Body of pancreas (tissue), 4 donors: ENCODE results near the gene BTBD3. TPM values are rescaled to one million over a fixed set of nuclear protein-coding genes. Genes with fewer than 3 reads are reported as not detected.
A peak's percentile ranks its signal among the peaks of the same experiment; 100 is the strongest.

Source experiments
- ATAC-seq: fragments of 150-250 bp; one replicate; pipeline ENCODE4 v1.9.1; 2016
- DNase-seq, 4 donors: peaks; one replicate each; pipeline ENCODE4 v3.0.0-alpha.2; 2019
- H3K27ac ChIP-seq, 4 donors: fragments of 200-600 bp; sonication (generic); 1 replicate in 3 of 4; 2 replicates in 1 of 4; pipeline versions ENCODE4 v1.5.1 to v1.6.1; 2016 to 2019; ENCODE audit warnings: mild to moderate bottlenecking in 1 of 4, mixed read lengths in 1 of 4, moderate library complexity in 1 of 4
- H3K27me3 ChIP-seq, 2 donors: fragments of 200-600 bp; sonication (generic); one replicate each; pipeline ENCODE4 v1.6.0; 2016; ENCODE audit warnings: mild to moderate bottlenecking in 1 of 2
- H3K36me3 ChIP-seq, 2 donors: fragments of 200-600 bp; sonication (generic); replicated peaks in 1 of 2; 2 replicates each; pipeline ENCODE4 v1.5.1; 2016; ENCODE audit warnings: low read depth in 2 of 2; ENCODE audit not compliant: insufficient read depth in 1 of 2
- H3K4me1 ChIP-seq: fragments of 200-600 bp; sonication (generic); one replicate; pipeline ENCODE4 v1.6.0; 2016
- H3K4me3 ChIP-seq, 2 donors: fragments of 200-600 bp; sonication (generic); 1 replicate in 1 of 2; 2 replicates in 1 of 2; pipeline ENCODE4 v1.5.1; 2016 to 2019
- H3K9me3 ChIP-seq, 3 donors: fragments of 200-600 bp; sonication (generic); 1 replicate in 2 of 3; 2 replicates in 1 of 3; pipeline ENCODE4 v1.5.1; 2016
- CTCF ChIP-seq, 7 experiments: fragments of 450-650 bp in 4 of 7; fragments of 200-600 bp in 3 of 7; sonication (generic) in 3 of 7; IDR thresholded peaks; one replicate each; pipeline ENCODE4 v1.5.1; 2016 to 2019; ENCODE audit warnings: antibody characterized with exemption in 7 of 7
- POLR2A ChIP-seq, 3 donors: fragments of 450-650 bp; IDR thresholded peaks; one replicate each; pipeline ENCODE4 v1.6.1; 2016; ENCODE audit warnings: antibody characterized with exemption in 3 of 3, mild to moderate bottlenecking in 2 of 3
- WGBS, 2 donors: methylation state at CpG; one replicate each; pipeline ENCODE4 v1.1.5; 2017; 5-methylcytosine and 5-hydroxymethylcytosine counted together
- intact Hi-C: fragments of 100-400 bp; cut with DNase I; formaldehyde crosslinking; loops from one replicate; pipeline ENCODE4 v1.15.1; 2023
- total RNA-seq, 2 donors: library from RNA; depleted of rRNA; stranded (reverse); fragments of >200 nt; gene quantifications; one replicate each; pipeline ENCODE4 v1.1.0, GENCODE V29; 2016

BTBD3 gene
- total RNA-seq, 2 donors from 2014 or later = 23.1 to 48.8 TPM

- 97 to 99% methylated on average over 3 of the region's 3 CpGs for WGBS, 2 donors
- intact Hi-C loops = no loop called here
- no peak for TF ChIP-seq CTCF (IDR thresholded peaks at IDR 0.05)
- TF ChIP-seq POLR2A (IDR thresholded peaks at IDR 0.05) = no peak
- ATAC-seq = no peak
- H3K27me3 ChIP-seq = no peaks in the 10 kb centered on the region
- H3K27ac ChIP-seq = no peak overlapping the region
- DNase-seq = no peak
- no peaks in the 10 kb centered on the region for H3K36me3 ChIP-seq
- no peaks in the 10 kb centered on the region for H3K9me3 ChIP-seq
- no peak overlapping the region for H3K4me3 ChIP-seq
- peaks cover 6% of the 10 kb centered on the region for H3K4me1 ChIP-seq
Observed at GRCh38 chr20:11901127-11901526, 16.6 kb upstream of the BTBD3 start.

GRCh38 chr20:11902285-11902697, 15.4 kb upstream of the BTBD3 start:
- intact Hi-C loops = no loop called here

GRCh38 chr20:11905460-11906179, 12.1 kb upstream of the BTBD3 start:
- ATAC-seq = peak; percentile 66
- peak overlapping the region in 1 of 4 donors; percentile 23 for H3K27ac ChIP-seq

More at GRCh38 chr20:11902285-11902697, 15.4 kb upstream of the BTBD3 start:
- H3K9me3 ChIP-seq = no peaks in the 10 kb centered on the region
- H3K27ac ChIP-seq = no peak overlapping the region
- ATAC-seq = no peak
- H3K36me3 ChIP-seq = no peaks in the 10 kb centered on the region
- no peaks in the 10 kb centered on the region for H3K4me1 ChIP-seq
- no peak for TF ChIP-seq POLR2A (IDR thresholded peaks at IDR 0.05)
- whole genome bisulfite sequencing, 2 donors = 90 to 94% methylated on average over 2 of the region's 2 CpGs
- no peak for DNase-seq
- no peak overlapping the region for H3K4me3 ChIP-seq
- no peaks in the 10 kb centered on the region for H3K27me3 ChIP-seq

GRCh38 chr20:11906626-11907480, 10.8 kb upstream of the BTBD3 start:
- no peaks in the 10 kb centered on the region for H3K9me3 ChIP-seq
- peak; percentile 62 for ATAC-seq
- no peak for TF ChIP-seq CTCF (IDR thresholded peaks at IDR 0.05)
- no peak for TF ChIP-seq POLR2A (IDR thresholded peaks at IDR 0.05)
- H3K27me3 ChIP-seq = no peaks in the 10 kb centered on the region
- no peaks in the 10 kb centered on the region for H3K36me3 ChIP-seq
- peak overlapping the region in 2 of 4 donors; percentile 14 to 17 for H3K27ac ChIP-seq
- intact Hi-C loops = no loop called here
- H3K4me1 ChIP-seq = peaks cover under 1% of the 10 kb centered on the region
- no peak for DNase-seq
- H3K4me3 ChIP-seq = no peak overlapping the region
- 46 to 48% methylated on average over 4 of the region's 4 CpGs for WGBS, 2 donors

More at GRCh38 chr20:11905460-11906179, 12.1 kb upstream of the BTBD3 start:
- H3K4me3 ChIP-seq = no peak overlapping the region
- no peaks in the 10 kb centered on the region for H3K36me3 ChIP-seq
- intact Hi-C loops = no loop called here
- 72 to 89% methylated on average over 6 of the region's 6 CpGs for WGBS, 2 donors
- no peaks in the 10 kb centered on the region for H3K27me3 ChIP-seq
- no peak for TF ChIP-seq POLR2A (IDR thresholded peaks at IDR 0.05)
- H3K4me1 ChIP-seq = no peaks in the 10 kb centered on the region
- no peaks in the 10 kb centered on the region for H3K9me3 ChIP-seq
- no peak for DNase-seq

GRCh38 chr20:11907621-11908020, 10.1 kb upstream of the BTBD3 start:
- H3K36me3 ChIP-seq = no peaks in the 10 kb centered on the region
- H3K27ac ChIP-seq = no peak overlapping the region
- intact Hi-C loops = no loop called here
- DNase-seq (no peak), ATAC-seq (no peak)
- no peak for TF ChIP-seq POLR2A (IDR thresholded peaks at IDR 0.05)
- TF ChIP-seq CTCF (IDR thresholded peaks at IDR 0.05) = no peak
- no peaks in the 10 kb centered on the region for H3K27me3 ChIP-seq
- 91 to 94% methylated on average over 4 of the region's 4 CpGs for whole genome bisulfite sequencing, 2 donors
- H3K4me1 ChIP-seq = peaks cover 5% of the 10 kb centered on the region
- no peaks in the 10 kb centered on the region for H3K9me3 ChIP-seq
- H3K4me3 ChIP-seq = no peak overlapping the region
